Urinary bladder (tissue), 4 donors: ENCODE results near the gene NUDT22. TPM values are rescaled to one million over a fixed set of nuclear protein-coding genes. Genes with fewer than 3 reads are reported as not detected.
"Not testable (repeated sequence)": the region's sequence is repeated elsewhere in the genome, so short reads cannot be mapped to it uniquely, and the experiment has no call there.

Experiments used
- DNase-seq: peaks from one replicate; pipeline ENCODE4 v3.0.0-alpha.2; 2015; ENCODE audit errors: extremely low spot score
- H3K27ac ChIP-seq: one replicate; pipeline ENCODE4 v1.5.1; 2013; ENCODE audit warnings: low read depth, mild to moderate bottlenecking, moderate library complexity
- H3K36me3 ChIP-seq: one replicate; pipeline ENCODE4 v1.6.1; 2013; ENCODE audit warnings: mild to moderate bottlenecking, moderate library complexity; ENCODE audit not compliant: insufficient read depth
- H3K4me1 ChIP-seq: one replicate; pipeline ENCODE4 v1.6.1; 2013; ENCODE audit warnings: mild to moderate bottlenecking, moderate library complexity; ENCODE audit not compliant: insufficient read depth
- H3K4me3 ChIP-seq: one replicate; pipeline ENCODE4 v1.5.1; 2013; ENCODE audit warnings: low read depth, low read length
- WGBS: extraction: QIAGEN DNeasy Blood & Tissue Kit; methylation state at CpG from one replicate; pipeline ENCODE4 v1.1.7; 2013; 5-methylcytosine and 5-hydroxymethylcytosine counted together
- polyA plus RNA-seq: library from polyadenylated mRNA; stranded (reverse); fragments of 200-250 nt; gene quantifications from one replicate; pipeline ENCODE4 v1.2.3, GENCODE V29; 2013
- total RNA-seq: library from RNA; depleted of rRNA; stranded (reverse); fragments of >200 nt; gene quantifications from one replicate; pipeline ENCODE4 v1.2.3, GENCODE V29; 2014
- donor health status: healthy with polysubstance abuse.
- donor health status: healthy.

The NUDT22 gene
- total and polyA plus RNA-seq, 2 donors, result 15.4 to 61.0 TPM

GRCh38 chr11:64245797-64246620 is 19.9 kb downstream of the NUDT22 start:
- H3K4me1 ChIP-seq, result no peaks in the 10 kb centered on the region
- peak overlapping the region; percentile 56 for H3K4me3 ChIP-seq
- H3K36me3 ChIP-seq, result no peaks in the 10 kb centered on the region
- WGBS, result under 1% methylated on average over 46 of the region's 46 CpGs
- peak overlapping the region; percentile 62 for H3K27ac ChIP-seq
- no peak for DNase-seq

DNA sequence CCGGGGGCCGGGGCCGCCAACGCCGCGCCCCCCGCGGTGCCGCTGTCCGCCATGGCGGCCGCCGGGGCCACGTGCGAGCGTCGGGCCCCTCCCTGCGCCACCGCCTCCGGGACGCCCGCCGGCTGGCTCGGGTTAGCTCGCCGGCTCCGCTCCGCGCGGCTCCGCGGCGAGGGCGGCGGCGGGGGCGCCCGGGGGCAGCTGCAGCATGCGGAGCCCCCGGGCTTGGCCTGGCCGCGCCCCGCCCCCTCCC is 20.5 kb downstream of the NUDT22 start:
- not testable (repeated sequence) for DNase-seq, H3K4me1 ChIP-seq, H3K36me3 ChIP-seq, H3K27ac ChIP-seq
- peak overlapping the region; percentile 56 for H3K4me3 ChIP-seq
- WGBS, result under 1% methylated on average over 43 of the region's 43 CpGs

GRCh38 chr11:64246871-64247728 is 21.0 kb downstream of the NUDT22 start, which contains the start of gene PPP1R14B:
PPP1R14B (minus strand) TSS chr11:64246943; CDS start chr11:64246673, 270 bp downstream.
- under 1% methylated on average over 74 of the region's 74 CpGs for WGBS

DNA sequence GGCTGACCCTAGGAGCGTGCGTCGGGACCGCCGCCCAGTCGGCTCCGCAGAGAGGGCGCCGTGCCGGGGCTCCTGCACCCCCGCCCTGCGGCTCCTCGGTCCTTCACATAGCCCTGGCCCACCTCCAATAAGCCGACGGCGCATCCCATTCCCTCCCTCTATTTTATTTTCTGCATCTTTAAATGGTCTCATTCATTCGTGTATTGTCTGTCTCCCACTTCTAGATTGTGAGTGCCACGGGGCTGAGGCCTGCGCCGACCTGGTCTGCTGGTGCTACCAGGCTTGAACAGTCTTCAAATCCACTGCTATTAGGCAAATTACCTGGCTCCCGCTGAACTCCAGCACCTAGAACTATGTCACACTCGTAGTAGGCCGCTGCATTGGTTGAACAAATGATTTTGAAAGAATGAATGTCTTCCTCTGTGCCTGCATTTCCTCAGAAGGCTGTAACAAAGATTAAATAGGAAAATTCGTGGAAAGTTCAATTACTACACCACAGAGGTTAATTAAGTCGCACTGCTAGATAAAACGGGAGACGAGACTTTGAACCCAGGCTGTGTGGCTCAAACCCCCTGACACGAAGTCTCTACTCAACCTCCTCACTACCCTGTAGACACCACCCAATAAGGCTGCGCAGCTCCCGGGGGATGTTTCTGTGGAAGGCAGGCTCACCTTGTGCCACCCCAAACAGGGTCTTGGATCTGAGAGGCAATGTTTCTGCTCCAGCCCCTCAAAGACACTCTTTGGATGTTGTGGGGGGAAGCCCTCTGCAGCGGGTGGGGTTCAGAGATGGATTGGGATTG is 21.9 kb downstream of the NUDT22 start:
- H3K4me1 ChIP-seq, result no peaks in the 10 kb centered on the region
- peak overlapping the region; percentile 56 for H3K4me3 ChIP-seq
- H3K36me3 ChIP-seq, result no peaks in the 10 kb centered on the region
- H3K27ac ChIP-seq, result no peak overlapping the region
- no peak for DNase-seq
- 41% methylated on average over 31 of the region's 31 CpGs for WGBS

More at GRCh38 chr11:64246871-64247728, 21.0 kb downstream of the NUDT22 start, which contains the start of gene PPP1R14B:
- Histone ChIP-seq H3K4me1 (no peaks in the 10 kb centered on the region), H3K27ac (peak within 1 kb of the TSS; percentile 83), H3K4me3 (peak within 1 kb of the TSS; percentile 56), H3K36me3 (no peaks in the 10 kb centered on the region)
- DNase-seq, result no peak

GRCh38 chr11:64248578-64248977 is 22.5 kb downstream of the NUDT22 start:
- H3K4me3 ChIP-seq, result no peak overlapping the region
- no peak overlapping the region for H3K27ac ChIP-seq
- DNase-seq, result no peak
- WGBS, result 79% methylated on average over 7 of the region's 7 CpGs
- H3K36me3 ChIP-seq, result no peaks in the 10 kb centered on the region
- no peaks in the 10 kb centered on the region for H3K4me1 ChIP-seq

- H3K27ac ChIP-seq, result no peak overlapping the region
- WGBS, result 94% methylated on average over 4 of the region's 4 CpGs
- DNase-seq, result no peak
- H3K36me3 ChIP-seq, result no peaks in the 10 kb centered on the region
- H3K4me3 ChIP-seq, result no peak overlapping the region
- no peaks in the 10 kb centered on the region for H3K4me1 ChIP-seq
Observed at GRCh38 chr11:64249038-64249437, 23.0 kb downstream of the NUDT22 start.

DNA sequence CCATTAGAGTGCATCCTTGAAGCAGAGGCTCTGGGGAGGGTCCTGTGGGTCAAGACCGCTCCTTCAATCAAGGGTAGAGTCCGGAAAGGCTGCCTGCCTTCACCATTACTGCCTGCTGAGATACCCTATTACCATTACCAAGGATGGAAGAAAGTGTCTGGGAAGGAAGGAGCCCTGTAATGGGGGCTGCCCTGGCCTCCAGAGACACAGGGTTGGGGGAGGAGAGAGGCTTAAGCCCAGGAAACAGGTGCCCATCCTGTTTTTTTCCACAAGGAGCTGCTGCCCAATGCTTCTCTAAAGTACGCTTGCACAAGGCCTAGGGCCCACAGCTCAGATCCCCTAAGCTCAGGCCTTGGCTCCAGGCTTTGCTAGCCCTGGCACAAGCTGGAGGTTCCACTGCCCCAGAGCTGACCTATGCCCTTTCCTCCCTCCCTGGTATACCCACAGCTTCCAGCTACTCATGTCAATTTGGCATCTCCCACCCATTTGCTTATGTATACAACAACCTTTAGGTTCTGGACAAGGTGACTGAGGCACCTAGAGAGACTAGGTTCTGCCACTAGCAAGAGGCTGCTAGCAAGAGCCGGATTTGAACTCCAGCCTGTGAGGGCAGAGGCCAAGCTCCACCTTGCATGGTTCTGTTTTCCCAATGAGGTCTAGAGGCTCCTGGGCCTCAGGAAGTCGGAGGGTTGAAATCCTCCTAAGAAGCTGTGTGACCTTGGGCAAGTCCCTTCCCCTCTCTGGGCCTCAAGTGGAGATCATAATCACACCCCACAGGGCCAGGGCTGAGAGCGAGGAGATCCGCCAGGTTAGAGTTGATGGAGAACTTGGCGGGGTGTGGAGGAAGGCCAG is 23.7 kb downstream of the NUDT22 start:
- no peak overlapping the region for H3K4me3 ChIP-seq
- H3K36me3 ChIP-seq, result no peaks in the 10 kb centered on the region
- H3K4me1 ChIP-seq, result no peaks in the 10 kb centered on the region
- no peak overlapping the region for H3K27ac ChIP-seq
- WGBS, result 89% methylated on average over 8 of the region's 8 CpGs
- DNase-seq, result no peak

GRCh38 chr11:64250415-64251015 is 24.4 kb downstream of the NUDT22 start:
- DNase-seq, result no peak
- H3K4me1 ChIP-seq, result no peaks in the 10 kb centered on the region
- WGBS, result 19% methylated on average over 13 of the region's 13 CpGs
- H3K36me3 ChIP-seq, result no peaks in the 10 kb centered on the region
- peak overlapping the region; percentile 80 for H3K4me3 ChIP-seq
- no peak overlapping the region for H3K27ac ChIP-seq

DNA sequence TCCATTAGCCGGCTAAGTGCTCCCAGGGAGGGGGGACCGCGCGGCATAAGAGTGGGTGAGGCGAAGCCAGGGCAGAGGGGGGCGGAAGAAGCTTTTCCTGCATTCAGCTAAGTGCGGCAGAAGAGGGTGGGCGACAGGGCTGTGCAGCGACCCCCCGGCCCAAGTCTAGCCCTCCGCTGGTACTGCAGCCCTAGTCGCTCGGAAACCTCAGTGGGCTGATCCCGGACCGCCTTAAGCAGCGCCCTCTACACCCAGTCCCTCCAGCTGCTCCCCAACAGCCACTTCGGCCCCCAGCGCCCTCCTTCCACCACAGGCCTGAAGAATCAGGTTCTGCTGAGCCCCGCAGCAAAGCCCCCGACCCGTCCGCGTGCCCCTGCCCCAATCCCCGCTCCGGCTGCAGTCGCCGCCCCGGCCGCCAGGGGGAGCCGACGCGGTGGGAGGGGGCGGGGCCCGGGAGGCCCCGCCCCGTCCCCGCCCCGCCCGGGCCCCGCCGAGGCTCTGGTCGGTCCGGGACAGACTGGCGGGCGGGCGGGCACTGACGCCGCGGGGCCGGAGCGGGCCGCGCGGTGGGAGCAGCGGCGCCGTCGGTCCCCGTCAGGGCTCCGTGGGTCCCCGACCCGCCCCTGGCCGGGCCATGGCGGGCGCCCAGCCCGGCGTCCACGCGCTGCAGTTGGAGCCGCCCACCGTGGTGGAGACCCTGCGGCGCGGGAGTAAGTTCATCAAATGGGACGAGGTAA is 25.1 kb downstream of the NUDT22 start, which contains the start of gene PLCB3:
PLCB3 (plus strand) TSS at position 515 of the 737 bp plus-strand sequence; CDS start at position 635, 120 bp downstream.
- no peak for DNase-seq
- under 1% methylated on average over 75 of the region's 75 CpGs for WGBS
- Histone ChIP-seq H3K27ac (no peak within 1 kb of the TSS), H3K4me1 (no peaks in the 10 kb centered on the region), H3K36me3 (no peaks in the 10 kb centered on the region), H3K4me3 (peak within 1 kb of the TSS; percentile 80)

DNA sequence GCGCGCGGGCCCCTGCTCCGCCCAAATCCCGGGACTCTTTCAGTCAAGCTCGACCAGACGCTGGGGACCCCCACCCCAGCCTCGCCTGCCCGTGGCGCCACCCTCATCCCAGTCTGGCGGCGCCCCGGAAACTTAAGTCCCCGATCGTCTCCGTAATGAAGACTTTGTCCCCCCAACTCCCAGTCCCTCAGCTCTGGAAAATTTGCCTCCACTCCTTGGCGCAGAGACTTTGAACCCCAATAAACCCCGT is 25.6 kb downstream of the NUDT22 start:
- WGBS, result 1% methylated on average over 18 of the region's 18 CpGs
- DNase-seq, result no peak
- no peaks in the 10 kb centered on the region for H3K4me1 ChIP-seq

GRCh38 chr11:64252003-64252872 is 26.2 kb downstream of the NUDT22 start:
- Histone ChIP-seq H3K27ac (no peak overlapping the region), H3K4me3 (peak overlapping the region; percentile 80), H3K4me1 (no peaks in the 10 kb centered on the region), H3K36me3 (no peaks in the 10 kb centered on the region)
- no peak for DNase-seq
- 3% methylated on average over 23 of the region's 23 CpGs for WGBS

More for the DNA sequence above, 25.6 kb downstream of the NUDT22 start:
- Histone ChIP-seq H3K36me3 (no peaks in the 10 kb centered on the region), H3K27ac (no peak overlapping the region), H3K4me3 (peak overlapping the region; percentile 80)
